CD4-positive, alpha-beta T cell (primary cell): Measurements from ENCODE around the gene RIT1. TPM values are rescaled to one million over a fixed set of nuclear protein-coding genes. Genes with fewer than 3 reads are reported as not detected.

ENCODE experiments used
- ATAC-seq: fragments of 200-7000 bp; cut with Tn5 transposase; one replicate; pipeline ENCODE4 v1.10.0; 2022; ENCODE audit warnings: mild to moderate bottlenecking; ENCODE audit not compliant: poor library complexity
- CTCF ChIA-PET: fragments of 350-600 bp; sonication (Branson Sonifier 250); formaldehyde crosslinking; loops from one replicate; lab custom pipeline; 2021; ENCODE audit warnings: antibody characterized with exemption, inconsistent platforms; lab: Charles Lee
- POLR2A ChIA-PET: fragments of 350-600 bp; sonication (Branson Sonifier 250); formaldehyde crosslinking; loops from one replicate; lab custom pipeline; 2021; ENCODE audit warnings: antibody characterized with exemption, inconsistent platforms; lab: Charles Lee
- DNase-seq, 14 experiments: peaks; one replicate each; pipeline ENCODE4 v3.0.0-alpha.2; 2013 to 2020; ENCODE audit warnings: mixed read lengths in 2 of 14
- H3K27ac ChIP-seq, 2 donors: one replicate each; pipeline versions ENCODE4 v1.5.1 to v1.7.0; 2013; ENCODE audit warnings: low read length in 2 of 2, low read depth in 1 of 2, mild to moderate bottlenecking in 1 of 2
- H3K27me3 ChIP-seq, 2 experiments: 1 replicate in 1 of 2; 2 replicates in 1 of 2; pipeline versions ENCODE4 v1.6.1 to v1.7.0; 2013; ENCODE audit warnings: low read length in 2 of 2, control low read depth in 1 of 2, mild to moderate bottlenecking in 1 of 2, moderate library complexity in 1 of 2; ENCODE audit not compliant: insufficient read depth in 2 of 2, control insufficient read depth in 1 of 2
- H3K36me3 ChIP-seq: one replicate; pipeline ENCODE4 v1.6.1; 2013; ENCODE audit warnings: low read length, control low read depth; ENCODE audit not compliant: insufficient read depth
- H3K4me1 ChIP-seq: one replicate; pipeline ENCODE4 v1.6.1; 2013; ENCODE audit warnings: low read length, control low read depth; ENCODE audit not compliant: insufficient read depth
- H3K4me3 ChIP-seq: one replicate; pipeline ENCODE4 v1.5.1; 2013; ENCODE audit warnings: mild to moderate bottlenecking, low read length, moderate library complexity
- H3K9me3 ChIP-seq, 2 experiments: 1 replicate in 1 of 2; 2 replicates in 1 of 2; pipeline versions ENCODE4 v1.6.1 to v1.7.0; 2013; ENCODE audit warnings: low read length in 2 of 2, mild to moderate bottlenecking in 2 of 2, control low read depth in 1 of 2, moderate library complexity in 1 of 2; ENCODE audit not compliant: control insufficient read depth in 1 of 2, insufficient read depth in 1 of 2
- H3K27ac Mint-ChIP-seq: one replicate; pipeline ENCODE4 v1.8.0; 2020; ENCODE audit warnings: mixed read lengths
- H3K27me3 Mint-ChIP-seq: one replicate; pipeline ENCODE4 v1.8.0; 2021; ENCODE audit warnings: mixed read lengths
- H3K36me3 Mint-ChIP-seq: one replicate; pipeline ENCODE4 v1.8.0; 2021; ENCODE audit warnings: low read depth, mixed read lengths
- H3K4me1 Mint-ChIP-seq: one replicate; pipeline ENCODE4 v1.8.0; 2021; ENCODE audit warnings: low read depth, mixed read lengths
- H3K4me3 Mint-ChIP-seq: one replicate; pipeline ENCODE4 v1.8.0; 2020; ENCODE audit warnings: mild to moderate bottlenecking, mixed read lengths
- H3K9me3 Mint-ChIP-seq: one replicate; pipeline ENCODE4 v1.8.0; 2020; ENCODE audit warnings: mixed read lengths
- intact Hi-C, 2 experiments: fragments of 100-400 bp; cut with DNase I in 1 of 2; cut with micrococcal nuclease in 1 of 2; formaldehyde crosslinking; loops; one replicate each; pipeline versions ENCODE4 v1.15.1 to v1.9.0; 2023 to 2025; cut with DNase I, micrococcal nuclease
- total RNA-seq, 174 experiments: library from RNA in 2 of 174; stranded (reverse) in 2 of 174; gene quantifications; one replicate each; pipeline ENCODE4 v1.2.3 and lab custom pipeline; 2021 to 2026
- TF ChIP-seq, protein P1 (sequence below): fragments of 200-600 bp; IDR thresholded peaks from one replicate; pipeline ENCODE4 v1.8.0; 2022; ENCODE audit warnings: antibody characterized with exemption, mild to moderate bottlenecking

RIT1 gene
- total RNA-seq, 2 experiments from 2014 or later, result 66.2 to 67.0 TPM

DNA sequence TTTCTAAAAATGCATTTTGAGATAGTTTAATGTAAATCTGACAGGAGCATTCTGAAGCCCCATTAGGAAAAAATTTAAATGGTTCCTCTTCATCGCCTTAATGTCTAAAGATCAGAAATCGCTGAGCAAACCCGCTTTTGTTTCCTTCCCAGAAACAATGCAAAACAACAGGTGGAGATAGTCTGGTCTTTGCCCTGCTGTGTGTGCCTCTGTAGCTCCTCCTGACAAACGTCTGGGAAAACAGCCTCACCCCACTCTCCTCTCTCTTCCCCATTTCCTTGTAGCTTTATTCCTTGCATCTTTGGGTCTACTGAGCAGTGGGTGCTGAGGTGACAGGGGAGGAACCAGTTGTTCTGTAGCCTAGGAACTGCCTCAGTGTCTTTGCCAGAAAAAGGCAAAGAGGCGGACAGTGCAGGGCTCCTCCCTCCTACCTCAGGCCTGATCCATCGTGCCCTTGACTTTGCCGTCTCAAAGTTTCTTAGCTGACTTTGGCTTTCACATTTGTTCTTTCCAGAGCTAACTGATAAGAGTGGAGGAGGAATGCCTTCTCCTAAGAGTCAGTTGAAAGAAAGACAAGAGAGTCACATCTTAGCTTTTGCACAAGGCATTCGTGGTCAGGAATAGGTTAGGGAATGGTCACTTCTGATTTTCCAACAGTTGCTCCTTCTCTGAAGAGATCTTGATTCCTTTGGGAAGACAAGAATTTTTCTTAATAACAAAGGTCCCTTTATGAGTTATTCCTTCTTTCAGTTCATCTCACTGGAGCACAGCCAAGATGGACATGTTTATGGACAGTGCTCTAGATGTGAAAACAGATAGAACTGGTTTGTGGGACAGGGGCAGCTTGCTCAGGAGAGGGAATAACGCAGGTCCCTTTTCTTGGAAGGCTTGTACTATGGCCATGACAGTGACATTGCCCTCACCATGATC lies 26.9 kb downstream of the RIT1 start:
- Mint-ChIP-seq H3K36me3 (no peaks in the 10 kb centered on the region), H3K4me1 (no peaks in the 10 kb centered on the region), H3K27me3 (no peaks in the 10 kb centered on the region), H3K9me3 (no peaks in the 10 kb centered on the region), H3K4me3 (no peak overlapping the region), H3K27ac (no peak overlapping the region)
- Histone ChIP-seq H3K27me3 (no peaks in the 10 kb centered on the region), H3K4me3 (no peak overlapping the region), H3K4me1 (no peaks in the 10 kb centered on the region), H3K27ac (no peak overlapping the region), H3K9me3 (no peaks in the 10 kb centered on the region), H3K36me3 (peaks cover 12% of the 10 kb centered on the region)
- DNase-seq (no peak), ATAC-seq (no peak)
- ChIA-PET POLR2A (no interaction called here), CTCF (interaction anchor here (1.0 kb wide), 1 partner anchor 15 kb away, joined by 5 read pairs; no protein-coding TSS in a partner anchor)
- TF ChIP-seq, protein P1, sequence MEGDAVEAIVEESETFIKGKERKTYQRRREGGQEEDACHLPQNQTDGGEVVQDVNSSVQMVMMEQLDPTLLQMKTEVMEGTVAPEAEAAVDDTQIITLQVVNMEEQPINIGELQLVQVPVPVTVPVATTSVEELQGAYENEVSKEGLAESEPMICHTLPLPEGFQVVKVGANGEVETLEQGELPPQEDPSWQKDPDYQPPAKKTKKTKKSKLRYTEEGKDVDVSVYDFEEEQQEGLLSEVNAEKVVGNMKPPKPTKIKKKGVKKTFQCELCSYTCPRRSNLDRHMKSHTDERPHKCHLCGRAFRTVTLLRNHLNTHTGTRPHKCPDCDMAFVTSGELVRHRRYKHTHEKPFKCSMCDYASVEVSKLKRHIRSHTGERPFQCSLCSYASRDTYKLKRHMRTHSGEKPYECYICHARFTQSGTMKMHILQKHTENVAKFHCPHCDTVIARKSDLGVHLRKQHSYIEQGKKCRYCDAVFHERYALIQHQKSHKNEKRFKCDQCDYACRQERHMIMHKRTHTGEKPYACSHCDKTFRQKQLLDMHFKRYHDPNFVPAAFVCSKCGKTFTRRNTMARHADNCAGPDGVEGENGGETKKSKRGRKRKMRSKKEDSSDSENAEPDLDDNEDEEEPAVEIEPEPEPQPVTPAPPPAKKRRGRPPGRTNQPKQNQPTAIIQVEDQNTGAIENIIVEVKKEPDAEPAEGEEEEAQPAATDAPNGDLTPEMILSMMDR, result no peak
- intact Hi-C loops, result no loop called here

- no peaks in the 10 kb centered on the region for H3K27me3 Mint-ChIP-seq
- no peaks in the 10 kb centered on the region for H3K27me3 ChIP-seq
- POLR2A ChIA-PET, result interaction anchor here (0.5 kb wide), 1 partner anchor 89 kb away, joined by 5 read pairs; no protein-coding TSS in a partner anchor
- TF ChIP-seq, protein P1, result no peak
- DNase-seq, result no peak
- peaks cover 12% of the 10 kb centered on the region for H3K36me3 ChIP-seq
- H3K27ac ChIP-seq, result no peak overlapping the region
- H3K4me3 Mint-ChIP-seq, result no peak overlapping the region
- intact Hi-C loops, result no loop called here
- no peaks in the 10 kb centered on the region for H3K4me1 Mint-ChIP-seq
- no peaks in the 10 kb centered on the region for H3K9me3 ChIP-seq
- no peaks in the 10 kb centered on the region for H3K4me1 ChIP-seq
- H3K36me3 Mint-ChIP-seq, result no peaks in the 10 kb centered on the region
- no peak for ATAC-seq
- no peak overlapping the region for H3K27ac Mint-ChIP-seq
- CTCF ChIA-PET, result no interaction called here
- H3K9me3 Mint-ChIP-seq, result no peaks in the 10 kb centered on the region
- no peak overlapping the region for H3K4me3 ChIP-seq
Observed at GRCh38 chr1:155882766-155883165, 28.4 kb downstream of the RIT1 start.

- no peak for DNase-seq
- Histone ChIP-seq H3K27me3 (no peaks in the 10 kb centered on the region), H3K4me1 (no peaks in the 10 kb centered on the region), H3K27ac (no peak overlapping the region), H3K4me3 (no peak overlapping the region), H3K36me3 (peaks cover 12% of the 10 kb centered on the region), H3K9me3 (no peaks in the 10 kb centered on the region)
- TF ChIP-seq, protein P1, result no peak
- ChIA-PET POLR2A (no interaction called here), CTCF (no interaction called here)
- no peak for ATAC-seq
- Mint-ChIP-seq H3K9me3 (no peaks in the 10 kb centered on the region), H3K4me3 (no peak overlapping the region), H3K27me3 (no peaks in the 10 kb centered on the region), H3K27ac (no peak overlapping the region), H3K4me1 (no peaks in the 10 kb centered on the region), H3K36me3 (no peaks in the 10 kb centered on the region)
- intact Hi-C loops, result no loop called here
Observed at GRCh38 chr1:155882235-155882634, 28.9 kb downstream of the RIT1 start.
